Neural cell (in vitro differentiated cells): ENCODE measurements around the gene TRIM5.

Experiments used
- EP300 ChIP-seq: fragments of 450-650 bp; conservative IDR thresholded peaks from 2 replicates; pipeline ENCODE4 v1.6.1; 2014; ENCODE audit warnings: antibody characterized with exemption, mild to moderate bottlenecking, moderate library complexity; ENCODE audit not compliant: poor library complexity, severe bottlenecking
- EZH2 ChIP-seq: fragments of 200-600, 300-800 bp; shearing (Covaris generic), sonication (generic); IDR thresholded peaks from 2 replicates; pipeline ENCODE4 v1.6.1; 2014; ENCODE audit warnings: antibody characterized with exemption, low read length, borderline replicate concordance, mild to moderate bottlenecking; ENCODE audit not compliant: insufficient read depth, poor library complexity, severe bottlenecking
- MXI1 ChIP-seq: fragments of 450-650 bp; conservative IDR thresholded peaks from 2 replicates; pipeline ENCODE4 v1.6.1; 2014; ENCODE audit warnings: antibody characterized with exemption, mild to moderate bottlenecking; ENCODE audit not compliant: poor library complexity, severe bottlenecking
- POLR2AphosphoS5 ChIP-seq: IDR thresholded peaks from 2 replicates; pipeline ENCODE4 v1.6.1; 2012
- REST ChIP-seq: IDR thresholded peaks from 2 replicates; pipeline ENCODE4 v1.6.1; 2012; ENCODE audit warnings: borderline replicate concordance
- SMC3 ChIP-seq: fragments of 450-650 bp; conservative IDR thresholded peaks from 2 replicates; pipeline ENCODE4 v1.6.1; 2014; ENCODE audit warnings: antibody characterized with exemption, mild to moderate bottlenecking, moderate library complexity; ENCODE audit not compliant: poor library complexity
- TAF1 ChIP-seq: IDR thresholded peaks from 2 replicates; pipeline ENCODE4 v1.6.1; 2012; ENCODE audit warnings: low read depth
- TF ChIP-seq, protein P1 (sequence below): fragments of 450-650 bp; IDR thresholded peaks from 2 replicates; pipeline ENCODE4 v1.5.1; 2014; ENCODE audit warnings: antibody characterized with exemption, mild to moderate bottlenecking, moderate library complexity; ENCODE audit not compliant: poor library complexity, severe bottlenecking

GRCh38 chr11:5701055-5701577, 16.2 kb upstream of the TRIM5 start:
- no peak for TF ChIP-seq EZH2
- TF ChIP-seq SMC3 = no peak
- TF ChIP-seq TAF1 = no peak
- TF ChIP-seq, protein P1, sequence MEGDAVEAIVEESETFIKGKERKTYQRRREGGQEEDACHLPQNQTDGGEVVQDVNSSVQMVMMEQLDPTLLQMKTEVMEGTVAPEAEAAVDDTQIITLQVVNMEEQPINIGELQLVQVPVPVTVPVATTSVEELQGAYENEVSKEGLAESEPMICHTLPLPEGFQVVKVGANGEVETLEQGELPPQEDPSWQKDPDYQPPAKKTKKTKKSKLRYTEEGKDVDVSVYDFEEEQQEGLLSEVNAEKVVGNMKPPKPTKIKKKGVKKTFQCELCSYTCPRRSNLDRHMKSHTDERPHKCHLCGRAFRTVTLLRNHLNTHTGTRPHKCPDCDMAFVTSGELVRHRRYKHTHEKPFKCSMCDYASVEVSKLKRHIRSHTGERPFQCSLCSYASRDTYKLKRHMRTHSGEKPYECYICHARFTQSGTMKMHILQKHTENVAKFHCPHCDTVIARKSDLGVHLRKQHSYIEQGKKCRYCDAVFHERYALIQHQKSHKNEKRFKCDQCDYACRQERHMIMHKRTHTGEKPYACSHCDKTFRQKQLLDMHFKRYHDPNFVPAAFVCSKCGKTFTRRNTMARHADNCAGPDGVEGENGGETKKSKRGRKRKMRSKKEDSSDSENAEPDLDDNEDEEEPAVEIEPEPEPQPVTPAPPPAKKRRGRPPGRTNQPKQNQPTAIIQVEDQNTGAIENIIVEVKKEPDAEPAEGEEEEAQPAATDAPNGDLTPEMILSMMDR = no peak
- TF ChIP-seq MXI1 = no peak
- no peak for TF ChIP-seq POLR2AphosphoS5
- no peak for TF ChIP-seq EP300
- no peak for TF ChIP-seq REST
